ENCODE measurements around the gene H2AZ2.

- no peak for TF ChIP-seq POLR2A (IDR thresholded peaks at IDR 0.05)
- no peak for TF ChIP-seq CTCF (IDR thresholded peaks at IDR 0.05)
These were observed 33.2 kb upstream of the H2AZ2 start for GRCh38 chr7:44881066-44881600.

All from lower leg skin (tissue), 3 donors.